ENCODE measurements around the gene RBPMS2. TPM values are rescaled to one million over a fixed set of nuclear protein-coding genes. Genes with fewer than 3 reads are reported as not detected.

Gene RBPMS2
- total RNA-seq, 2 experiments from 2014 or later = not detected

Small RNA genes within 50 kb of the gene (microRNA-seq; reads per million reads assigned to microRNA genes)
- gene MIR1272 = not detected

Other genes with a start within 250 kb of the RBPMS2 start
- gene PIF1, start 50.1 kb upstream of the RBPMS2 start, total RNA-seq = 10 to 100 TPM; 59.5 to 85.5 TPM
- 10 to 100 TPM; 27.8 to 28.4 TPM for gene PLEKHO2, start 66.3 kb upstream of the RBPMS2 start, total RNA-seq
- gene ANKDD1A, start 136.3 kb upstream of the RBPMS2 start, total RNA-seq = 10 to 100 TPM; 13.4 to 24.4 TPM
- 10 to 100 TPM; 56.0 to 60.4 TPM for gene SPG21, start 214.3 kb upstream of the RBPMS2 start, total RNA-seq